Measurements from ENCODE around the gene RER1.

The RER1 gene

DNA sequence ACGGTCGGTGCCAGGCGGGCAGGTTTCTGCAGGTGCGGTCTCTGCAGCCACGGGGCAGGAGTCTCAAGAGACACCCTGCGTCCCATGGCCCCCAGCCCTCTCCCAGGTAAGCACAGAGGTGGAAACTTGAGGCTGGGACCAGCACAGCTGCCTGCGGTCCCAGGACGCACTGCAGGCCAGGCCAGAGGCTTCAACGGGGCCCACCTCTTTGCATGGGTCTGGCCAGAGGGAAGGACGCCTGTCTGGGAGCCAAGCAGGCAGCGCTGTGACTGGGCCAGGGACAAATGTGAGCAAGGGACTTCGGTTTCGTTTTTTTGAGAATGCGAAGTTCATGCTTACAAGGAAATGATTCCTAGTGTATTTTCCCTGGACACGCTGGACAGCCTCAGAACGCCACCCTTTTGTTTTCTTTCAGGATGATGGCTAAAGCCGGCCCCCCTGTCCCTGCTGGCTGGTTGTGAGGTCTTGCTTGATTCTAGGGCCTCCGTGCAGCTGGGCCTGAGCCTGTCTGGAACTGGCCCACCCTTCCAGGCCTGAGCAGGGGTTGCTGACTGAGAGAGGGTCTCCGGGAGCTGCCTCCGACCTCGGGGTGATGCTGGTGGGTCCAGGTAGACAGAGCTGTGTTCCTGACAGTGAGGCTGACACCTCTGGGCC, 38.6 kb upstream of the RER1 start:
- Histone ChIP-seq H3K36me3 (no peaks in the 10 kb centered on the region), H3K9me3 (ENCODE audit: severe bottlenecking) (no peaks in the 10 kb centered on the region), H3K27me3 (ENCODE audit: insufficient read depth, low read depth, severe bottlenecking) (no peaks in the 10 kb centered on the region), H3K4me3 (ENCODE audit: low read depth, low read length) (no peak overlapping the region), H3K27ac (no peak overlapping the region)
- no peak for DNase-seq
- TF ChIP-seq, protein P1, sequence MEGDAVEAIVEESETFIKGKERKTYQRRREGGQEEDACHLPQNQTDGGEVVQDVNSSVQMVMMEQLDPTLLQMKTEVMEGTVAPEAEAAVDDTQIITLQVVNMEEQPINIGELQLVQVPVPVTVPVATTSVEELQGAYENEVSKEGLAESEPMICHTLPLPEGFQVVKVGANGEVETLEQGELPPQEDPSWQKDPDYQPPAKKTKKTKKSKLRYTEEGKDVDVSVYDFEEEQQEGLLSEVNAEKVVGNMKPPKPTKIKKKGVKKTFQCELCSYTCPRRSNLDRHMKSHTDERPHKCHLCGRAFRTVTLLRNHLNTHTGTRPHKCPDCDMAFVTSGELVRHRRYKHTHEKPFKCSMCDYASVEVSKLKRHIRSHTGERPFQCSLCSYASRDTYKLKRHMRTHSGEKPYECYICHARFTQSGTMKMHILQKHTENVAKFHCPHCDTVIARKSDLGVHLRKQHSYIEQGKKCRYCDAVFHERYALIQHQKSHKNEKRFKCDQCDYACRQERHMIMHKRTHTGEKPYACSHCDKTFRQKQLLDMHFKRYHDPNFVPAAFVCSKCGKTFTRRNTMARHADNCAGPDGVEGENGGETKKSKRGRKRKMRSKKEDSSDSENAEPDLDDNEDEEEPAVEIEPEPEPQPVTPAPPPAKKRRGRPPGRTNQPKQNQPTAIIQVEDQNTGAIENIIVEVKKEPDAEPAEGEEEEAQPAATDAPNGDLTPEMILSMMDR (IDR thresholded peaks at IDR 0.05; ENCODE audit: low read depth, low read length) = no peak

DNA sequence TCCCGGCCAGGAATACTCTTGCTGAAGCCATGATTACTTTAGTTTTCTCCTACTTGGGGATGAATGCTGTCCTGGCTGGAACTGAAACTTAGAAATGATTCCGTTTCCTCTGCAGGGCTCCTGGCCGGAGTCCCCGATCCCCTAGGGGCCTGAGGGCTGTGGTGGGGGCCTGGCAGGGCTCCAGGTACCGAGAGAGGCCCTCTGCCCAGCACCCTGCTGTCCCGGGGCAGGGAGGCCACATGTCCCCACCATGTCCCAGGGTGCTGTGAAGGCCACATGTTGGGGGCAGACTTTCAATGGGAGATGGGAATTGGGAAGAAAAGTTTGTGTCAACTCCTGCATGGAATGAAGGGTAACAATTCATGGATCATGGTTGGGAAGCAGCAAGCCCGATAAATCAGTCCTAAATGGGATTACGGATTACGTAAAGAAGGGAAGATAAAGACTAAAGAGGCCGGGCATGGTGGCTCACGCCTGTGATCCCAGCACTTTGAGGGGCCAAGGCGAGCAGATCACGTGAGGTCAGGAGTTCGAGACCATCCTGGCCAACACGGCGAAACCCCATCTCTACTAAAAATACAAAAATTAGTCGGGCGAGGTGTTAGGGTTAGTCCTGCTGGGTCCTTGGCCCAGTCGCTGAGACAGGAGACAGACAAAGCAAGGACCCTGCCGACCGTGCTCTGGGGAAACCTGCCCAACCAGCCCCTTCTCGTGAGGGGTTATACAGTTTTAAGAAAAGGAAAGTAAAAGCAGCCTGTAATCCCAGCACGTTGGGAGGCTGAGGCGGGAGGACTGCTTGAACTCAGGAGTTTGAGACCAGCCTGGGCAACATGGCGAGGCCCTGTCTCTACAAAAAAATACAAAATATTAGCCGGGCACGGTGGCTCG, 37.8 kb upstream of the RER1 start:
- TF ChIP-seq, protein P1 (IDR thresholded peaks at IDR 0.05; ENCODE audit: low read depth, low read length) = no peak
- Histone ChIP-seq H3K4me3 (ENCODE audit: low read depth, low read length) (no peak overlapping the region), H3K36me3 (no peaks in the 10 kb centered on the region), H3K9me3 (ENCODE audit: severe bottlenecking) (no peaks in the 10 kb centered on the region), H3K27ac (no peak overlapping the region), H3K27me3 (ENCODE audit: insufficient read depth, low read depth, severe bottlenecking) (no peaks in the 10 kb centered on the region)
- peak; percentile 37 for DNase-seq

DNA sequence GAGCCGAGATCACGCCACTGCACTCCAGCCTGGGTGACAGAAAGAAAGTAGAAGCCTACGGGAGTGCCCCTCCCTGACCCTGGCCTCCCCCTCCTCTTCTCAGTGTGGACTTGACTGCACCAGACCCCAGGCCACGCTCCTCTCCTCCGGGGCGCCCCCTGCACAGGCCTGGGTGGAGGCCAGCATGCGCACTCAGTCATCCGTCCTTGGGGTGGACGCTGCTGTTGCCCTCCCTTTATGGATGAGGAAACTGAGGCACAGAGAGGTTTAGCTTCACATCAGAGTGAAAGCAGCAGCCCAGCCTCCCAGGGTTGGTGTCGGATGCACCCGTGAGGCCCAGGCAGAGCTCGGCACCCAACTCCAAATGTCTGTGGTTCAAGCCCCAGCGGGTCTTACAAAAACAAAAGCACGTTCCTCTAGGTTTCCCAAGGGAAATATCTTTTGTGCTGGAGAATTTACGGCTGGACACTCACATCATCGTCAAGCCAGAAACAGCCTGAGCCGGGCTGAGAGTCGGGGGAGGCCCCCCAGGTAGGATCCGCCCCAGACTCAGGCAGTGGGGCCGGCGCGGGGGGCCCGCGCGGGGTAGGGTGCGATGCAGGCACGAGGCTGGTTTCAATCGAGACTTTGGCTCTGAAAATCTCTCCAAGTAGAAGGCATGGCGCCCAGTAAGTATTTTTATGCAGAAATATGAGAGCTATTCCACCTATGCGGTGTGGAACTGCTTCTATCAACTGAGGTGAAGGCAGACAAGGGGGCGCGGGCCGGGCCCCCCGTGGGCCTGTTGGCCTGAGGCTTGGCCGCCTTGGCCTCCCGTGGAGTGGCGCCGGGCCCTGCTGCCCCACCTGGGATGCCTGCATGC, 36.9 kb upstream of the RER1 start:
- H3K9me3 ChIP-seq (ENCODE audit: severe bottlenecking) = no peaks in the 10 kb centered on the region
- H3K4me3 ChIP-seq (ENCODE audit: low read depth, low read length) = no peak overlapping the region
- TF ChIP-seq, protein P1 (IDR thresholded peaks at IDR 0.05; ENCODE audit: low read depth, low read length) = no peak
- DNase-seq = no peak
- no peaks in the 10 kb centered on the region for H3K36me3 ChIP-seq
- H3K27me3 ChIP-seq (ENCODE audit: insufficient read depth, low read depth, severe bottlenecking) = no peaks in the 10 kb centered on the region
- H3K27ac ChIP-seq = no peak overlapping the region

- Histone ChIP-seq H3K4me3 (ENCODE audit: low read depth, low read length) (no peak overlapping the region), H3K27me3 (ENCODE audit: insufficient read depth, low read depth, severe bottlenecking) (no peaks in the 10 kb centered on the region), H3K36me3 (no peaks in the 10 kb centered on the region), H3K27ac (no peak overlapping the region), H3K9me3 (ENCODE audit: severe bottlenecking) (no peaks in the 10 kb centered on the region)
- TF ChIP-seq, protein P1 (IDR thresholded peaks at IDR 0.05; ENCODE audit: low read depth, low read length) = no peak
- DNase-seq = no peak
Observed at GRCh38 chr1:2355373-2356261, 36.0 kb upstream of the RER1 start.

GRCh38 chr1:2356401-2356800, 35.2 kb upstream of the RER1 start:
- no peak overlapping the region for H3K27ac ChIP-seq
- no peaks in the 10 kb centered on the region for H3K9me3 ChIP-seq (ENCODE audit: severe bottlenecking)
- H3K27me3 ChIP-seq (ENCODE audit: insufficient read depth, low read depth, severe bottlenecking) = no peaks in the 10 kb centered on the region
- TF ChIP-seq, protein P1 (IDR thresholded peaks at IDR 0.05; ENCODE audit: low read depth, low read length) = no peak
- H3K4me3 ChIP-seq (ENCODE audit: low read depth, low read length) = no peak overlapping the region
- DNase-seq = no peak
- H3K36me3 ChIP-seq = no peaks in the 10 kb centered on the region

All from WERI-Rb-1 (cell line).